ENCODE data around the gene SPATA31E1. TPM values are rescaled to one million over a fixed set of nuclear protein-coding genes. Genes with fewer than 3 reads are reported as not detected.

SPATA31E1 gene
- under 0.01 TPM in 1 of 2 replicates, not detected in the other for total RNA-seq

- Histone ChIP-seq H3K4me1 (ENCODE audit: insufficient read depth, low read length) (peaks cover 7% of the 10 kb centered on the region), H3K79me2 (ENCODE audit: insufficient read depth, low read length) (no peaks in the 10 kb centered on the region), H3K27ac (ENCODE audit: low read depth, low read length) (no peak within 1 kb of the TSS), H3K9me3 (ENCODE audit: low read depth, low read length) (peaks cover 3% of the 10 kb centered on the region), H2AFZ (ENCODE audit: low read length) (peak within 1 kb of the TSS; percentile 47), H3K4me2 (ENCODE audit: insufficient read depth, low read length) (no peak within 1 kb of the TSS), H3K27me3 (ENCODE audit: insufficient read depth, low read length) (no peaks in the 10 kb centered on the region), H3K4me3 (ENCODE audit: insufficient read depth, low read length) (no peak within 1 kb of the TSS), H4K20me1 (ENCODE audit: insufficient read depth, low read length) (no peaks in the 10 kb centered on the region), H3K36me3 (ENCODE audit: insufficient read depth, low read length) (no peaks in the 10 kb centered on the region)
- no peak for TF ChIP-seq CTCF (IDR thresholded peaks at IDR 0.05; ENCODE audit: extremely low read depth, low read depth, low read length)
- no peak for DNase-seq (ENCODE audit: insufficient read length, low spot score, missing footprints)
Measured at GRCh38 chr9:87882627-87883026, at the start of gene SPATA31E1. TSS of gene SPATA31E1 (plus strand) at chr9:87882877. CDS start at chr9:87882892, 15 bp downstream.

- DNase-seq (ENCODE audit: insufficient read length, low spot score, missing footprints): no peak
- Histone ChIP-seq H3K36me3 (ENCODE audit: insufficient read depth, low read length) (no peaks in the 10 kb centered on the region), H3K79me2 (ENCODE audit: insufficient read depth, low read length) (no peaks in the 10 kb centered on the region), H4K20me1 (ENCODE audit: insufficient read depth, low read length) (no peaks in the 10 kb centered on the region), H3K9me3 (ENCODE audit: low read depth, low read length) (no peaks in the 10 kb centered on the region), H3K4me2 (ENCODE audit: insufficient read depth, low read length) (peak overlapping the region; percentile 26), H3K27me3 (ENCODE audit: insufficient read depth, low read length) (no peaks in the 10 kb centered on the region), H3K4me3 (ENCODE audit: insufficient read depth, low read length) (peak overlapping the region; percentile 21), H3K27ac (ENCODE audit: low read depth, low read length) (no peak overlapping the region), H3K4me1 (ENCODE audit: insufficient read depth, low read length) (peaks cover 15% of the 10 kb centered on the region), H2AFZ (ENCODE audit: low read length) (peak overlapping the region; percentile 9)
- TF ChIP-seq CTCF (IDR thresholded peaks at IDR 0.05; ENCODE audit: extremely low read depth, low read depth, low read length): no peak
Measured at GRCh38 chr9:87834357-87834756, 48.3 kb upstream of the SPATA31E1 start.

- no peak overlapping the region for H2AFZ ChIP-seq (ENCODE audit: low read length)
- H3K36me3 ChIP-seq (ENCODE audit: insufficient read depth, low read length): no peaks in the 10 kb centered on the region
- H3K79me2 ChIP-seq (ENCODE audit: insufficient read depth, low read length): no peaks in the 10 kb centered on the region
- H4K20me1 ChIP-seq (ENCODE audit: insufficient read depth, low read length): no peaks in the 10 kb centered on the region
- no peak overlapping the region for H3K4me3 ChIP-seq (ENCODE audit: insufficient read depth, low read length)
- H3K4me2 ChIP-seq (ENCODE audit: insufficient read depth, low read length): no peak overlapping the region
- H3K4me1 ChIP-seq (ENCODE audit: insufficient read depth, low read length): peaks cover 9% of the 10 kb centered on the region
- no peaks in the 10 kb centered on the region for H3K27me3 ChIP-seq (ENCODE audit: insufficient read depth, low read length)
- no peaks in the 10 kb centered on the region for H3K9me3 ChIP-seq (ENCODE audit: low read depth, low read length)
- H3K27ac ChIP-seq (ENCODE audit: low read depth, low read length): no peak overlapping the region
- DNase-seq (ENCODE audit: insufficient read length, low spot score, missing footprints): peak; percentile 56
- TF ChIP-seq CTCF (IDR thresholded peaks at IDR 0.05; ENCODE audit: extremely low read depth, low read depth, low read length): no peak
Measured at GRCh38 chr9:87836536-87836935, 46.1 kb upstream of the SPATA31E1 start.

GRCh38 chr9:87836951-87837705 is 45.5 kb upstream of the SPATA31E1 start:
- H3K27me3 ChIP-seq (ENCODE audit: insufficient read depth, low read length): no peaks in the 10 kb centered on the region
- peak overlapping the region; percentile 45 for H2AFZ ChIP-seq (ENCODE audit: low read length)
- no peaks in the 10 kb centered on the region for H3K36me3 ChIP-seq (ENCODE audit: insufficient read depth, low read length)
- H3K9me3 ChIP-seq (ENCODE audit: low read depth, low read length): no peaks in the 10 kb centered on the region
- no peak for TF ChIP-seq CTCF (IDR thresholded peaks at IDR 0.05; ENCODE audit: extremely low read depth, low read depth, low read length)
- H4K20me1 ChIP-seq (ENCODE audit: insufficient read depth, low read length): no peaks in the 10 kb centered on the region
- H3K4me1 ChIP-seq (ENCODE audit: insufficient read depth, low read length): peaks cover 9% of the 10 kb centered on the region
- peak overlapping the region; percentile 48 for H3K4me2 ChIP-seq (ENCODE audit: insufficient read depth, low read length)
- peak; percentile 89 for DNase-seq (ENCODE audit: insufficient read length, low spot score, missing footprints)
- no peaks in the 10 kb centered on the region for H3K79me2 ChIP-seq (ENCODE audit: insufficient read depth, low read length)
- H3K27ac ChIP-seq (ENCODE audit: low read depth, low read length): no peak overlapping the region
- no peak overlapping the region for H3K4me3 ChIP-seq (ENCODE audit: insufficient read depth, low read length)

Data from osteoblast (primary cell).